K562 (cell line): Measurements from ENCODE around the gene MMRN2. TPM values are rescaled to one million over a fixed set of nuclear protein-coding genes. Genes with fewer than 3 reads are reported as not detected.
"Not testable (repeated sequence)": the region's sequence is repeated elsewhere in the genome, so short reads cannot be mapped to it uniquely, and the experiment has no call there.

Experiments used
- ATAC-seq: fragments of 200-7000 bp; cut with Tn5 transposase; 3 replicates; pipeline ENCODE4 v1.9.1; 2020; ENCODE audit warnings: moderate library complexity
- BruUV-seq: library from RNA; stranded (reverse); fragments of 400-500 nt; replicated peaks from 2 replicates; lab custom pipeline; 2021; lab: Mats Ljungman, UMichigan
- CTCF ChIA-PET: fragments of 300-600 bp; formaldehyde crosslinking; extraction: SDS; loops from one replicate; lab custom pipeline; 2021; ENCODE audit warnings: low intra/inter-chr PET ratio; lab: Yijun Ruan, JAX
- POLR2A ChIA-PET: fragments of 300-600, 350-650 bp; sonication (Branson Sonifier 250); formaldehyde crosslinking; extraction: SDS; loops from one replicate; lab custom pipeline; 2021; ENCODE audit warnings: antibody characterized with exemption, inconsistent platforms; lab: Yijun Ruan, JAX
- DNase-seq, 4 experiments: peaks; one replicate each; pipeline versions ENCODE4 v3.0.0 to v3.0.0-alpha.2; 2011 to 2018; ENCODE audit warnings: low spot score in 3 of 4, mixed read lengths in 3 of 4; ENCODE audit errors: extremely low read depth in 1 of 4
- FAIRE-seq: peaks from 2 replicates; lab custom pipeline; 2011; peaks lifted over from hg19 to GRCh38; lab: Jason Lieb, UNC
- H2AFZ ChIP-seq: 2 replicates; pipeline ENCODE4 v1.6.0; 2011; ENCODE audit warnings: low read depth, low read length, control low read depth, inconsistent platforms
- H3K27ac ChIP-seq: fragments of 200-600 bp; 3 replicates; pipeline ENCODE4 v1.8.0; 2011; ENCODE audit warnings: low read depth, mild to moderate bottlenecking, control low read depth, inconsistent platforms, low read length, moderate library complexity, mixed read lengths; ENCODE audit errors: extremely low read depth
- H3K27me3 ChIP-seq, 2 experiments: fragments of 300-600 bp in 1 of 2; 2 replicates in 1 of 2; 3 replicates in 1 of 2; pipeline versions ENCODE4 v1.6.0 to v1.8.0; 2011; ENCODE audit warnings: inconsistent platforms in 2 of 2, low read length in 2 of 2, mild to moderate bottlenecking in 1 of 2, mixed read lengths in 1 of 2, moderate library complexity in 1 of 2; ENCODE audit not compliant: control insufficient read depth in 2 of 2, insufficient read depth in 2 of 2
- H3K36me3 ChIP-seq: fragments of 300-600 bp; 3 replicates; pipeline ENCODE4 v1.8.0; 2011; ENCODE audit warnings: mild to moderate bottlenecking, low read length, inconsistent platforms; ENCODE audit not compliant: control insufficient read depth, insufficient read depth
- H3K4me1 ChIP-seq, 2 experiments: fragments of 200-600 bp in 1 of 2; replicated peaks in 1 of 2; 2 replicates in 1 of 2; 3 replicates in 1 of 2; pipeline versions ENCODE4 v1.5.1 to v1.8.0; 2011; ENCODE audit warnings: inconsistent platforms in 2 of 2, low read length in 2 of 2, mild to moderate bottlenecking in 1 of 2, mixed read lengths in 1 of 2, moderate library complexity in 1 of 2; ENCODE audit not compliant: control insufficient read depth in 2 of 2, insufficient read depth in 2 of 2
- H3K4me2 ChIP-seq: 2 replicates; pipeline ENCODE4 v1.6.1; 2011; ENCODE audit warnings: low read length, control low read depth, inconsistent platforms, mixed read lengths; ENCODE audit not compliant: insufficient read depth
- H3K4me3 ChIP-seq: fragments of 200-600 bp; sonication (generic), shearing (Covaris generic); 2 replicates; pipeline ENCODE4 v1.5.1; 2016; ENCODE audit warnings: control low read depth, inconsistent platforms
- H3K79me2 ChIP-seq: fragments of 200-600 bp; 3 replicates; pipeline ENCODE4 v1.8.0; 2011; ENCODE audit warnings: low read length, inconsistent platforms; ENCODE audit not compliant: control insufficient read depth, insufficient read depth
- H3K9ac ChIP-seq, 2 experiments: 2 replicates each; pipeline versions ENCODE4 v1.6.0 to v1.6.1; 2011; ENCODE audit warnings: low read depth in 2 of 2, low read length in 2 of 2, control low read depth in 1 of 2, inconsistent platforms in 1 of 2, mild to moderate bottlenecking in 1 of 2, mixed read lengths in 1 of 2; ENCODE audit not compliant: insufficient read depth in 1 of 2
- H3K9me1 ChIP-seq: one replicate; pipeline ENCODE4 v1.6.0; 2011; ENCODE audit warnings: inconsistent platforms, mild to moderate bottlenecking, low read length, moderate library complexity; ENCODE audit not compliant: control insufficient read depth, insufficient read depth
- H3K9me3 ChIP-seq: replicated peaks from 2 replicates; pipeline ENCODE4 v1.5.1; 2011; ENCODE audit warnings: low read depth, low read length, inconsistent platforms; ENCODE audit not compliant: control insufficient read depth, insufficient read depth
- H4K20me1 ChIP-seq: replicated peaks from 2 replicates; pipeline ENCODE4 v1.6.1; 2011; ENCODE audit warnings: low read length, inconsistent platforms, mixed read lengths; ENCODE audit not compliant: control insufficient read depth, insufficient read depth
- NFIC ChIP-seq: fragments of 450-650 bp; IDR thresholded peaks from 2 replicates; pipeline ENCODE4 v1.6.1; 2017; ENCODE audit warnings: mild to moderate bottlenecking, inconsistent platforms
- PTBP1 ChIP-seq: fragments of 200-400 bp; formaldehyde crosslinking; IDR thresholded peaks from 2 replicates; pipeline ENCODE4 v1.6.1; 2017; ENCODE audit warnings: low read depth, low read length
- ZNF384 ChIP-seq: IDR thresholded peaks from 2 replicates; pipeline ENCODE4 v1.6.1; 2012; ENCODE audit warnings: low read depth, low read length, improper control_type of control experiment
- WGBS: fragments of 100-300 bp; shearing (Covaris generic); methylation state at CpG from one replicate; pipeline ENCODE4 v1.1.6; 2016; ENCODE audit warnings: low coverage, mixed read lengths; ENCODE audit not compliant: insufficient coverage; ENCODE audit errors: missing lambda C conversion rate; 5-methylcytosine and 5-hydroxymethylcytosine counted together
- in situ Hi-C: fragments of 300-500 bp; cut with MboI; formaldehyde crosslinking; loops from 4 replicates; pipeline ENCODE4 v1.15.0; 2018; ENCODE audit warnings: inconsistent platforms, mixed read lengths
- intact Hi-C: fragments of 100-400 bp; cut with micrococcal nuclease; formaldehyde crosslinking; loops from 2 replicates; pipeline ENCODE4 v1.14.2; 2022
- polyA plus RNA-seq, 8 experiments: library from polyadenylated mRNA; depleted of rRNA in 4 of 8; stranded (reverse) in 5 of 8; unstranded in 3 of 8; fragments of >200 nt; fragmentation: Nextera tagmentation in 2 of 8; fragmentation: Illumina TruSeq in 1 of 8; extraction: Ambion mirVana in 2 of 8; extraction: Trizol in 1 of 8; gene quantifications; 2 replicates each; pipeline versions ENCODE4 v1.2.1 to v1.2.3, GENCODE V29; 2011 to 2014; ENCODE audit warnings: inconsistent platforms in 1 of 8, missing spikeins in 1 of 8
- total RNA-seq, 7 experiments: library from RNA; depleted of rRNA in 6 of 7; stranded (reverse); fragments of >200 nt in 6 of 7; fragmentation: Illumina TruSeq in 2 of 7; extraction: Trizol in 2 of 7; gene quantifications; 2 replicates each; pipeline versions ENCODE4 v1.2.1 to v1.2.3, GENCODE V29; 2011 to 2021; ENCODE audit warnings: low replicate concordance in 1 of 7

The MMRN2 gene
- total and polyA plus RNA-seq, 9 of the 15 experiments (the other 6 are each of a cell fraction or from before 2014, with no cell fraction given), result 0.07 to 2.0 (median 1.2) TPM

DNA sequence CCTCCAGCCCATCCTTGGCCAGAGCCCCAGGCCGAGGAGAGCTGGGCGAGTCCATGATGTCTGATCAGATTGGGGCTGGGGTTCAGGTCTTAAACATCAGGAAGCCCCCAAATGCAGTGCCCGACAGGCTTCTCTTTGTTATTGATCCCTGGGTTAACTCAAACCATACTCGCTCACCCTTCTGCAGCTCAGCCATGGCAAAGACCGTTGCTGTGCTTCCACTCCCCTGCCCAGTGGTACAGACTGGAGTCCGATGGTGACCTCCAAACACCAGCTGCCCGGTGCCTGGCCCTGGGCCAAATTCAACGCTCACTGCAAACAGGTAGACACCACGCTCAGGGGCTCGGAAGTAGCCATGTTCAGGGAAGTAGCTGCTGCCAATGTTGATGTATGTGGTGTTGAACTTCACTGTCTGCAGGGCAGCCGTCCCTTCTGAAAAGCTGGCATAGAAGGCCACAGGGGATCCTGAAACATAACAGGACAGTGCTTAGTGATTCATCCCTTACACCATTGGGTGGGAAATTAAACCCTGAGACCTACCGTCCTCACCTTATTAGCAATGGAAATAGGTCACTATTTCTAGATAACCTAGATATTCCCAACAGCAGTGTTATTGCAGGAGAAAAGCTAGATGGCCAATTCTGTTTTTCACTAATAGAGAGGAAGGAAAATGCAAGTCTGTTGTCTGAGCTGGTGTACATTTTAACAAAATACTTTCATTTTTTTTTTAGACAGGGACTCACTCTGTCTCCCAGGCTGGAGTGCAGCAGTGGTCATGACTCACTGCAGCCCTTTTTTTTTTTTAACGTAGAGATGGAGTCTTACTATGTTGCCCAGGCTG, 20.5 kb downstream of the MMRN2 start:
- no peaks in the 10 kb centered on the region for H3K9me3 ChIP-seq
- in situ Hi-C loops (no loop called here), intact Hi-C loops (no loop called here)
- H3K27ac ChIP-seq, result no peak overlapping the region
- DNase-seq (no peak), ATAC-seq (no peak), FAIRE-seq (no peak)
- no peaks in the 10 kb centered on the region for H3K27me3 ChIP-seq
- no peak overlapping the region for H3K4me2 ChIP-seq
- H3K4me3 ChIP-seq, result no peak overlapping the region
- WGBS, result 40% methylated on average over 9 of the region's 13 CpGs
- BruUV-seq, result no TSS peak
- no peaks in the 10 kb centered on the region for H3K79me2 ChIP-seq
- H2AFZ ChIP-seq, result no peak overlapping the region
- no peaks in the 10 kb centered on the region for H3K36me3 ChIP-seq
- TF ChIP-seq ZNF384 (peak; percentile 48; the same call in 1 of the 2 replicates), PTBP1 (no peak), NFIC (peak; percentile 68)
- no peaks in the 10 kb centered on the region for H4K20me1 ChIP-seq
- ChIA-PET POLR2A (interaction anchor here (0.7 kb wide), 1 partner anchor 225 kb away, joined by 3 read pairs; no protein-coding TSS in a partner anchor), CTCF (interaction anchor here (0.7 kb wide), 1 partner anchor 19 kb away, joined by 3 read pairs; no protein-coding TSS in a partner anchor)
- H3K9ac ChIP-seq, result no peak overlapping the region
- H3K9me1 ChIP-seq, result no peaks in the 10 kb centered on the region
- peaks cover 0 to 4% of the 10 kb centered on the region in 2 experiments; a peak in 1 of 5 replicates for H3K4me1 ChIP-seq

DNA sequence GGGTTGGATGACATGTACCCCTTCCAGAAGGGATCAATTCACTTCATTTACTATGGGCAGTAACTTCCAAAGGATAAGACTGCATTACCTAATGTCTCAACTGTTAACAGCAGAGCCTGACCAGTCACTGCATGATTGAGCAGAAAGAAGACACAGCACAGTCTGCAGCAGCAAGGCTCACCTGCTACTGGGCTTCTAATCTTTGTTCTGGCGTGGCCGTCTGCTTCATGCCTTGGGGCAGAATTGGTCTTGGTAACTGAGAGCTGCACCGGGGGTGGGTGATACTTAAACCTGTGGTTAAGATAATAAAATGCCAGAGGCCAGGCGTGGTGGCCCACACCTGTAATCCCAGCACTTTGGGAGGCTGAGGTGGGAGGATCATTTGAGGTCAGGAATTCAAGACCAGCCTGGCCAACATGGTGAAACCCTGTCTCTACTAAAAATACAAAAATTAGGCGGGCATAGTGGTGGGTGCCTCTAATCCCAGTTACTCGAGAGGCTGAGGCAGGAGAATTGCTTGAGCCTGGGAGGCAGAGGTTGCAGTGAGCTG, 23.2 kb downstream of the MMRN2 start:
- not testable (repeated sequence) for BruUV-seq, H3K36me3 ChIP-seq
- peak; percentile 58; the same call in 2 of the 3 replicates for ATAC-seq

More for the DNA sequence above, 23.2 kb downstream of the MMRN2 start:
- CTCF ChIA-PET, H3K27ac ChIP-seq, H3K27me3 ChIP-seq, H3K9me3 ChIP-seq, H3K9ac ChIP-seq, FAIRE-seq, H2AFZ ChIP-seq, H3K79me2 ChIP-seq, H3K4me1 ChIP-seq, intact Hi-C loops, H3K4me2 ChIP-seq, POLR2A ChIA-PET, in situ Hi-C loops, DNase-seq, H3K4me3 ChIP-seq, H4K20me1 ChIP-seq, H3K9me1 ChIP-seq: not testable (repeated sequence)
- WGBS, result 30% methylated on average over 4 of the region's 6 CpGs
